GM18951 (cell line): ENCODE measurements around the gene PRR20C.
"Not testable (repeated sequence)": the region's sequence is repeated elsewhere in the genome, so short reads cannot be mapped to it uniquely, and the experiment has no call there.

ENCODE experiments used
- POLR2A ChIP-seq: IDR thresholded peaks from 4 replicates; pipeline ENCODE4 v1.6.1; 2011; ENCODE audit warnings: mild to moderate bottlenecking; ENCODE audit not compliant: insufficient read length, insufficient read depth; ENCODE audit errors: extremely low read depth
- in situ Hi-C: fragments of 300-500 bp; cut with MboI; formaldehyde crosslinking; loops from one replicate; pipeline ENCODE4 v1.12.0; 2022; ENCODE audit warnings: low sequenced_read_pairs, mixed read lengths, inconsistent platforms; ENCODE audit not compliant: unreplicated experiment

PRR20C gene

GRCh38 chr13:57153761-57154160 lies at the start of gene PRR20C:
Gene PRR20C (plus strand): TSS chr13:57154061. CDS start chr13:57154448, 387 bp downstream.
- in situ Hi-C loops = not testable (repeated sequence)

GRCh38 chr13:57114945-57115344 lies 38.9 kb upstream of the PRR20C start:
- in situ Hi-C loops = no loop called here
- no peak for TF ChIP-seq POLR2A

GRCh38 chr13:57123681-57124080 lies 30.2 kb upstream of the PRR20C start:
- TF ChIP-seq POLR2A = no peak
- in situ Hi-C loops = no loop called here

GRCh38 chr13:57128909-57129308 lies 25.0 kb upstream of the PRR20C start:
- in situ Hi-C loops = no loop called here
- TF ChIP-seq POLR2A = no peak

DNA sequence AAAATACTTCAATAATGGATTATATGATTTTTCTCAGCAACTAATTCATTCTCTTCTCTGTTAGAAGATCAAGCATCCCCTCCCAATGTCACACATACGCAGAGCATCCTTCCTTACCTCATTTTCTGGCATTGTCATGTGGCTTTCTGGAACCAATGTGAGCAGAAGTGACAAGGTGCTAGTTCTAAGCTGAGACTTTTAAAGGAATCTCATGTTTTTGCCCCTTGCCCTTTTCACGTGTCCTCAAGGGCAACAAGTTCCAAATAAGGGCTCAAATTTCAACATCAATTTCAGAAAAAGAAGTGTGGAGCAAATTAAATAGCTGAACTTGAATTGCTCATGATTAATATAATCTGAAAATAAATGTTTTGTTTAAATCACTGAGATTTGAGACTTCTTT lies 17.8 kb upstream of the PRR20C start:
- in situ Hi-C loops = no loop called here
- no peak for TF ChIP-seq POLR2A

DNA sequence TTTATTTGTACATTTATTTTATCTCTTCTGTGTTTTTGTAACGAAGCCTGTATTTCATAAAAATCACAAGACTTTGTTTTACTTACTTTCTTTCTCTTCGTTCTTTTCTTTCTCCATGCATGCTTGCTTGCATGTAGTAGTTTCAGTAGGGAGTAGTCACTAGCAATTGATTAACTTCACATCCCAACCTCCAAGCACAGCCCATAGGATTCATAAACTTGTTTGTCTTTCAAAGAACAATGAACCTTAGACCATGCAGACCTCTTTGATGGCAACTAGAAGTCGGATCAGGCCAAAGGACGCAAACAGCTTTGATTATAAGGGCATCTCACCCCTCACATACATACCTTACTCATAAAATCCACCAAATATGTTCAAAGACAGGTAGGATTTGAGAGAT lies 16.3 kb upstream of the PRR20C start:
- in situ Hi-C loops = no loop called here
- no peak for TF ChIP-seq POLR2A

DNA sequence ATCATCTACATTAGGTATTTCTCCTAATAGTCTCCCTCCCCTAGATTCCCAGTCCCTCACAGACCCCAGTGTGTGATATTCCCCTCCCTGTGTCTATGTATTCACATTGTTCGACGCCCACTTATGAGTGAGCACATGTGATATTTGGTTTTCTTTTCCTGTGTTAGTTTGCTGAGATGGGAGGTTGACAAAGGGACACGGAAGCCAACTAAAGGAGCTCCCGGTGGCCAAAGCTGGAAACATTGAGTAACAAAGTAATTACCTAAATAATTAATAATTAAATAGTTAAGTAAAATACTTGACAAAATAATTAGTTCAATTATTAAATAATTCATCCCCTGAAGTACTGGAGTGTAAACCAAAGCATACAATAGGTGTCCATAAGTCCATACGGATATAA lies 14.9 kb upstream of the PRR20C start:
- in situ Hi-C loops = no loop called here
- no peak for TF ChIP-seq POLR2A

DNA sequence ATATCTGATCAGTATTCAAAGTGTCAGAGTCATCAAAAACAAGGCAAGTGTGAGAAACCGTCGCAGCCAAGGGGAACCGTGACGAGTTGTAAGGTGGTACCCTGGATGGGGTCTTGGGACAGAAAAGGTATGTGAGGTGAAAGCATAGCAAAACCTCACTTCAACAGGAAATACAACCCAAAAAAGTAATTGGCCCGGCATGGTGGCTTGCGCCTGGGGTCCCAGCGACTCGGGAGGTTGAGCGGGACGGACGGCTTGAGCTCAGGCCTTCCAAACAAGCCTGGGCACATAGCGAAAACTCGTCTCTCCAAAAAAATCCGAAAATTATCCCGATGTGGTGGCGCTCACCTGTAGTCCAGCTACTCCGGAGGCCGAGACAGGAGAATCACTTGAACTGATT lies 14.1 kb upstream of the PRR20C start:
- in situ Hi-C loops = not testable (repeated sequence)

DNA sequence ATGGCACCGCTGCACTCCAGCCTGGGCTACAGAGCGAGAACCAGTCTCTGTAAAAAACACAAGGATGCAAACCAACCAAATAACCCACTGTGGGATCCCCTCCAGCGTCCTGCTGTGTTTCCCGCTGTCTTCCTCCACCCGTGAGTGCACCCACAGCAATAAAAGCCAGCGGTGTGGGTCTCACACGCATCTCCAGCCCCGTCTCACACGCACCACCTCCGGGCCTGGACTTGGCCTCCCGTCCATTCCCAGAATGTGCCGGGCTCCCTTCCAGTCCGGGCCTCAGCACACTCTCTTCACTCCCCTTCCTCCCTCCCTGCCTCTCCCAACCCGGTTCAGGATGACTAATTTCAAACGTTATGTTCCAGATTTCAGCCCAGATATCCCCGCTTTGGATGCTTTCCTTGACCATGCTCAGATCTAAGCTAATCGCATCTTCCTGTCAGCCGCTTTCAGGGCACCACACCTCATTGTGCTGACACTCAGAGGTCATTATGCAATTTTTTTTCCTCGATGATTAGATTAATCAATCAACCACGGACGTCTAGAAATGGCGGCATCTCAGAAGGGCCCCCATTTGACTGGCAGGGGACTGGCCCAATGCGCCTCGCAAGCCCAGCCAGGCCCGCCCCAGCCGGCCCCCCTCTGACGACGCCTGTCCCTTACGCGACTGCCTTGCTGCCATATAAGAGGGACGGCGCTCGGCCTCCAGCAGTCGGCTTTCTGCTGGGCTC lies 13.5 kb upstream of the PRR20C start, which contains the start of gene PRR20A:
PRR20A (plus strand) TSS at position 684 of the 734 bp plus-strand sequence. CDS start 387 bp downstream, outside the sequence.
- in situ Hi-C loops = not testable (repeated sequence)

- in situ Hi-C loops = not testable (repeated sequence)
Observed at GRCh38 chr13:57147188-57147587, 6.7 kb upstream of the PRR20C start, which contains the start of gene PRR20B. Gene PRR20B (plus strand): TSS chr13:57147488. CDS start chr13:57147875, 387 bp downstream.

DNA sequence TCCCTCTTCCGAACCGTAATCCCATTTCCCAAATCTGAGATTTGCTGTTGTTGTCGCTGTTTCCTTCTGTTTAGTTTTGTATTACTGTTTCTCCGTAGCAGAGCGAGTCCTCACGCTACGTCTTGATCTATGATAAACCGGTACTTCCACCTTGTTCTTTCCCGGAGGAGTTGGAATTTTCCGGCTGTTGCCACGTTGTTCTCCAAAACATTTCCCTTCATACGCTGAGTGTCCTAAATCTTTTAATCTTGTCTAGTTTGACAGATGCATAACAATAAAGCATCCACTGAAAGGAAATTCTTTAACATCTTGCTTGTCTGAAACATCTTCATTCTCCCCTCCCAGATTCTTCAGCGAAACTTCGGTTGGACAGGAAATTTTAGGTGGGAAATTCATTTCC lies 5.8 kb upstream of the PRR20C start:
- in situ Hi-C loops = not testable (repeated sequence)

DNA sequence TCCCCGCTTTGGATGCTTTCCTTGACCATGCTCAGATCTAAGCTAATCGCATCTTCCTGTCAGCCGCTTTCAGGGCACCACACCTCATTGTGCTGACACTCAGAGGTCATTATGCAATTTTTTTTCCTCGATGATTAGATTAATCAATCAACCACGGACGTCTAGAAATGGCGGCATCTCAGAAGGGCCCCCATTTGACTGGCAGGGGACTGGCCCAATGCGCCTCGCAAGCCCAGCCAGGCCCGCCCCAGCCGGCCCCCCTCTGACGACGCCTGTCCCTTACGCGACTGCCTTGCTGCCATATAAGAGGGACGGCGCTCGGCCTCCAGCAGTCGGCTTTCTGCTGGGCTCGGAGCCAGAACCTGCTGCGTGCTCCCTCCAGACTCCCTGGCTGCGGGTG lies 6.5 kb downstream of the PRR20C start, which contains the start of gene PRR20D:
PRR20D (plus strand) TSS at position 301 of the 400 bp plus-strand sequence. CDS start 387 bp downstream, outside the sequence.
- in situ Hi-C loops = not testable (repeated sequence)

DNA sequence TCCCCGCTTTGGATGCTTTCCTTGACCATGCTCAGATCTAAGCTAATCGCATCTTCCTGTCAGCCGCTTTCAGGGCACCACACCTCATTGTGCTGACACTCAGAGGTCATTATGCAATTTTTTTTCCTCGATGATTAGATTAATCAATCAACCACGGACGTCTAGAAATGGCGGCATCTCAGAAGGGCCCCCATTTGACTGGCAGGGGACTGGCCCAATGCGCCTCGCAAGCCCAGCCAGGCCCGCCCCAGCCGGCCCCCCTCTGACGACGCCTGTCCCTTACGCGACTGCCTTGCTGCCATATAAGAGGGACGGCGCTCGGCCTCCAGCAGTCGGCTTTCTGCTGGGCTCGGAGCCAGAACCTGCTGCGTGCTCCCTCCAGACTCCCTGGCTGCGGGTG lies 13.0 kb downstream of the PRR20C start, which contains the start of gene PRR20E:
PRR20E (plus strand) TSS at position 301 of the 400 bp plus-strand sequence. CDS start 387 bp downstream, outside the sequence.
- in situ Hi-C loops = not testable (repeated sequence)

DNA sequence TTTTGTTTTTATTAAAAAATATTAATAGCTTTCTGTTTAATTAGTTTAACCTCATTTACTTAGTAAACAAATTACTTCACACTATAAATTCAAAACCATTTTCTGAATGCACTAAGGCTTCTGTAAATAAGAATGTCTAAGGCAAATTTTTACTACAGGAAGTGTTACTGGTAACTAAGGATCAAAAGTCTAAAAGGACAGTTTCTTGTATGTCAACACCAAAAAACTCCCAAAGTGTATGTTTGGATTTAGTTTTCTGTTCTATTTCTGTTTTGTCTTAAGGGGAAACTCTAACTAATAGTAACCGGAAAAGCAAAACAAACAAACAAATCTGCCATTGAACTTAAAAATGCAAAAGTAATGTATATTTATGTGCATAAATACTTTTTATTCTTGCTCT lies 37.8 kb downstream of the PRR20C start:
- in situ Hi-C loops = no loop called here
- no peak for TF ChIP-seq POLR2A
